Stimulated activated naive CD8-positive, alpha-beta T cell treated with anti-CD3 and anti-CD28 coated beads, Interleukin-15, Interleukin-2, amounts not matched to agents 100 ng/mL and 50 ng/mL, for 24 hours (primary cell): ENCODE results near the gene MISP.

Experiments
- H3K27ac Mint-ChIP-seq: one replicate; pipeline ENCODE4 v1.8.0; 2021; ENCODE audit warnings: mild to moderate bottlenecking, mixed read lengths
- H3K27me3 Mint-ChIP-seq: one replicate; pipeline ENCODE4 v1.8.0; 2021; ENCODE audit warnings: mixed read lengths
- H3K36me3 Mint-ChIP-seq: one replicate; pipeline ENCODE4 v1.8.0; 2021; ENCODE audit warnings: low read depth, mixed read lengths
- H3K4me1 Mint-ChIP-seq: one replicate; pipeline ENCODE4 v1.8.0; 2021; ENCODE audit warnings: low read depth, mixed read lengths
- H3K4me3 Mint-ChIP-seq: one replicate; pipeline ENCODE4 v1.8.0; 2021; ENCODE audit warnings: mild to moderate bottlenecking, mixed read lengths
- H3K9me3 Mint-ChIP-seq: one replicate; pipeline ENCODE4 v1.8.0; 2021; ENCODE audit warnings: mixed read lengths

MISP gene

GRCh38 chr19:810883-811489 lies 60.1 kb downstream of the MISP start:
- Mint-ChIP-seq H3K4me1 (peaks cover 7% of the 10 kb centered on the region), H3K9me3 (no peaks in the 10 kb centered on the region), H3K27me3 (no peaks in the 10 kb centered on the region), H3K27ac (no peak overlapping the region), H3K4me3 (no peak overlapping the region), H3K36me3 (peaks cover 59% of the 10 kb centered on the region)

DNA sequence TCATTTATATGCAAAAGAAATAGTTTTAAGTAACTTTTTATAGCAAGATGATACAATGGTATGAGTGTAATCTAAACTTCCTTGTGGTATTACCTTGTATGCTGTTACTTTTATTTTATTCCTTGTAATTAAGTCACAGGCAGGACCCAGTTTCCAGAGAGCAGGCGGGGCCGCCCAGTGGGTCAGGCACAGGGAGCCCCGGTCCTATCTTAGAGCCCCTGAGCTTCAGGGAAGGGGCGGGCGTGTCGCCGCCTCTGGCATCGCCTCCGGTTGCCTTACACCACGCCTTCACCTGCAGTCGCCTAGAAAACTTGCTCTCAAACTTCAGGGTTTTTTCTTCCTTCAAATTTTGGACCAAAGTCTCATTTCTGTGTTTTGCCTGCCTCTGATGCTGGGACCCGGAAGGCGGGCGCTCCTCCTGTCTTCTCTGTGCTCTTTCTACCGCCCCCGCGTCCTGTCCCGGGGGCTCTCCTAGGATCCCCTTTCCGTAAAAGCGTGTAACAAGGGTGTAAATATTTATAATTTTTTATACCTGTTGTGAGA lies 60.7 kb downstream of the MISP start:
- Mint-ChIP-seq H3K4me3 (no peak overlapping the region), H3K36me3 (peaks cover 62% of the 10 kb centered on the region), H3K27ac (no peak overlapping the region), H3K4me1 (peaks cover 7% of the 10 kb centered on the region), H3K9me3 (peaks cover 4% of the 10 kb centered on the region), H3K27me3 (no peaks in the 10 kb centered on the region)

- Mint-ChIP-seq H3K27me3 (no peaks in the 10 kb centered on the region), H3K27ac (no peak overlapping the region), H3K36me3 (peaks cover 61% of the 10 kb centered on the region), H3K4me3 (no peak overlapping the region), H3K4me1 (peaks cover 7% of the 10 kb centered on the region), H3K9me3 (peaks cover 5% of the 10 kb centered on the region)
Measured at GRCh38 chr19:812049-812746, 61.3 kb downstream of the MISP start.

DNA sequence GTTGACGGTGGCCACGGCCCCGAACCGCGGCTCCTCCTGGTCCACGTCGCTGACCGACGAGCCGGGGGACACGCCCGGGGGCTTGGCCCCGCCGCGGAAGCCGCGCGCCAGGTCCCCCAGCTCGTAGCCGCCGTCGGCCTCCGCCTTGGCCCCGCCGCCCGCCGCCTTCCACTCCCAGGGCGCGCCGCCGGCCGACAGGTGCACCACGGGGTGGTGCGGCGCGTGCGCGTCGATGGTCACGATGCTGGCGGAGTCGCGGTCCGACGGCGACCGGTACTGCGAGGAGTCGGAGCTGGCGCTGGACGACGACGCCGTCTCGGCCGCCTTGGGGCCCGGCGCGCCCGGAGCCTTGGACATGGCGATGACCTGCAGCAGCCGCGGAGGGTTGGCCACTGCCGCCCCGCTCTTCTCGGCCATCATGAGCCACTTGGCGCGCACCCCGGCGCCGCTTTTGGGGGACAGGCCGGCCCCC lies 61.9 kb downstream of the MISP start:
- Mint-ChIP-seq H3K27me3 (no peaks in the 10 kb centered on the region), H3K4me3 (no peak overlapping the region), H3K36me3 (peaks cover 55% of the 10 kb centered on the region), H3K9me3 (peaks cover 5% of the 10 kb centered on the region), H3K4me1 (peaks cover under 1% of the 10 kb centered on the region), H3K27ac (no peak overlapping the region)

- peaks cover 5% of the 10 kb centered on the region for H3K9me3 Mint-ChIP-seq
- H3K4me3 Mint-ChIP-seq = no peak overlapping the region
- no peak overlapping the region for H3K27ac Mint-ChIP-seq
- H3K36me3 Mint-ChIP-seq = peaks cover 52% of the 10 kb centered on the region
- H3K4me1 Mint-ChIP-seq = no peaks in the 10 kb centered on the region
- no peaks in the 10 kb centered on the region for H3K27me3 Mint-ChIP-seq
Measured at GRCh38 chr19:813219-814151, 62.6 kb downstream of the MISP start.
